BE2C (cell line): ENCODE measurements around the gene DPEP3.

Experiments
- DNase-seq: peaks from one replicate; pipeline ENCODE4 v3.0.0-alpha.2; 2020
- H3K27me3 ChIP-seq: fragments of 250-450 bp; sonication (Bioruptor Pico); 2 replicates; pipeline ENCODE4 v1.5.1; 2020; ENCODE audit warnings: mild to moderate bottlenecking
- H3K36me3 ChIP-seq: fragments of 250-450 bp; sonication (Bioruptor Pico); 2 replicates; pipeline ENCODE4 v1.5.1; 2020; ENCODE audit warnings: mild to moderate bottlenecking
- H3K4me1 ChIP-seq: fragments of 250-450 bp; sonication (Bioruptor Pico); 2 replicates; pipeline ENCODE4 v1.5.1; 2020
- H3K4me3 ChIP-seq: 2 replicates; pipeline ENCODE4 v1.5.1; 2011; ENCODE audit warnings: low read depth, low read length
- H3K9me3 ChIP-seq: fragments of 250-450 bp; sonication (Bioruptor Pico); 2 replicates; pipeline ENCODE4 v1.5.1; 2020
- CTCF ChIP-seq: IDR thresholded peaks from 2 replicates; pipeline ENCODE4 v1.5.1; 2012; ENCODE audit warnings: mild to moderate bottlenecking, low read depth, low read length

The DPEP3 gene

GRCh38 chr16:67988675-67989074 lies 8.4 kb upstream of the DPEP3 start:
- DNase-seq, result no peak
- TF ChIP-seq CTCF, result no peak
- H3K4me3 ChIP-seq, result no peak overlapping the region
- no peaks in the 10 kb centered on the region for H3K9me3 ChIP-seq
- no peaks in the 10 kb centered on the region for H3K4me1 ChIP-seq
- no peaks in the 10 kb centered on the region for H3K27me3 ChIP-seq
- no peaks in the 10 kb centered on the region for H3K36me3 ChIP-seq

GRCh38 chr16:67987460-67988160 lies 7.3 kb upstream of the DPEP3 start:
- H3K4me1 ChIP-seq, result no peaks in the 10 kb centered on the region
- TF ChIP-seq CTCF, result no peak
- H3K4me3 ChIP-seq, result no peak overlapping the region
- H3K9me3 ChIP-seq, result no peaks in the 10 kb centered on the region
- no peaks in the 10 kb centered on the region for H3K27me3 ChIP-seq
- no peak for DNase-seq
- H3K36me3 ChIP-seq, result no peaks in the 10 kb centered on the region

- Histone ChIP-seq H3K4me1 (no peaks in the 10 kb centered on the region), H3K36me3 (no peaks in the 10 kb centered on the region)
- no peak for TF ChIP-seq CTCF
These were observed 6.7 kb upstream of the DPEP3 start for GRCh38 chr16:67986949-67987348.

GRCh38 chr16:67982011-67982696 lies 1.9 kb upstream of the DPEP3 start:
- no peak for TF ChIP-seq CTCF
- Histone ChIP-seq H3K4me3 (no peak overlapping the region), H3K36me3 (no peaks in the 10 kb centered on the region), H3K4me1 (no peaks in the 10 kb centered on the region), H3K9me3 (no peaks in the 10 kb centered on the region), H3K27me3 (no peaks in the 10 kb centered on the region)
- no peak for DNase-seq

More at GRCh38 chr16:67986949-67987348, 6.7 kb upstream of the DPEP3 start:
- H3K9me3 ChIP-seq, result no peaks in the 10 kb centered on the region
- DNase-seq, result no peak
- H3K4me3 ChIP-seq, result no peak overlapping the region
- no peaks in the 10 kb centered on the region for H3K27me3 ChIP-seq

- H3K36me3 ChIP-seq, result no peaks in the 10 kb centered on the region
- H3K4me1 ChIP-seq, result no peaks in the 10 kb centered on the region
- DNase-seq, result no peak
- no peaks in the 10 kb centered on the region for H3K27me3 ChIP-seq
- no peak overlapping the region for H3K4me3 ChIP-seq
- TF ChIP-seq CTCF, result no peak
- H3K9me3 ChIP-seq, result no peaks in the 10 kb centered on the region
These were observed 2.7 kb downstream of the DPEP3 start for GRCh38 chr16:67977469-67978227.
